Measurements from ENCODE around the gene LBHD2. TPM values are rescaled to one million over a fixed set of nuclear protein-coding genes. Genes with fewer than 3 reads are reported as not detected.

LBHD2 gene
- total RNA-seq, 2 donors from 2014 or later, result not detected

DNA sequence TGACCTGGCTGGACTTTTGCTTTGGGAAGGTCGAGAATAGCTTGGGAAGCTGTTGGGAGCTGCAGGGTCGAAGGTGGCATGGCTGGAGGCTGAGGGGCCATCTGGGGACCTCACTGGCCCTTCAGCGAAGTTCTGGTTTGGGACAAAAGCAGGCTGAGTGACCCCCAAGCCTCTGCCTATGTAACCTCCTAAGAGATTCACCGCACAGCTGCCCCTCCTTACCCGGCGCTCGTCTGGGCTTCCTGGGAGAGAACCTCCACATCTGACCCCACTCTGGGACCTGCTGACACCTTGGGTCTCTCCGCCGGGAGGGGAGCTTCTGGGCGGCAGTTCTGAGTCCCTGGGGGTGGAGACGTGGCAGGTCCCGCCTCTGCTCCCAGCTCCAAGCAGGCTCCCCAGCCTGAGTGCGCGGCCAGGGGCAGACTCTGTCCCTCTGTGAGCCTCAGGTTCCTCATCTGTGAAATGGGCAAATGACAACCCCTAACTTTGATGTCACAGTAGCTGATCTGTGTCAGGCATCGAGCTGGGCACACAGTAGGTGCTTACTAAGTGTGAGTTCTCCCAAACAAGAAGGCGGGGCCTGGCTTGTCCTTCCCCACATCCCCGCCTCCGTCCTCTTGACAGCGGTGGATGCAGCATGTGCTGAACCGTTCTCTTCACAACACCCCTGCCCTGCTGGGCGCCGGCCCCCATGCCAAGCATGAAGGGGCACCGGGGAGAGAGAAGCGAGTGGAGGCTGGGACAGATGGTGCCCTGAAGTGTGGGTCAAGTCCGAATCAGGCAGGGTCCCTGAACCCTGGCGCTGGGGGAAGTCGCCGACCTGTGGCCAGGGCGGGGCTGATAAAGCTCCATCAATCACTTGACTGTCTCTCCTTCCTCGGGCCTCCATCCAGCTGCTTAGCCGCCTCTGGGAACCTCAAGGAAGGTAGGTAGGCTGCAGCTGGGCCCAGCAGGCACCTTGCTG is 14.3 kb downstream of the LBHD2 start:
- no peak for ATAC-seq
- Histone ChIP-seq H3K36me3 (replicated peaks in 1 of 2; ENCODE audit: insufficient read depth in 1 of 2, low read depth in 2 of 2) (no peaks in the 10 kb centered on the region), H3K9me3 (no peaks in the 10 kb centered on the region), H3K27ac (no peak overlapping the region), H3K27me3 (no peaks in the 10 kb centered on the region), H3K4me3 (no peak overlapping the region), H3K4me1 (peaks cover 16% of the 10 kb centered on the region)
- intact Hi-C loops (cut with DNase I), result no loop called here
- 75 to 76% methylated on average over 14 to 29 of the region's 31 CpGs for WGBS, 2 donors
- TF ChIP-seq, protein P1, sequence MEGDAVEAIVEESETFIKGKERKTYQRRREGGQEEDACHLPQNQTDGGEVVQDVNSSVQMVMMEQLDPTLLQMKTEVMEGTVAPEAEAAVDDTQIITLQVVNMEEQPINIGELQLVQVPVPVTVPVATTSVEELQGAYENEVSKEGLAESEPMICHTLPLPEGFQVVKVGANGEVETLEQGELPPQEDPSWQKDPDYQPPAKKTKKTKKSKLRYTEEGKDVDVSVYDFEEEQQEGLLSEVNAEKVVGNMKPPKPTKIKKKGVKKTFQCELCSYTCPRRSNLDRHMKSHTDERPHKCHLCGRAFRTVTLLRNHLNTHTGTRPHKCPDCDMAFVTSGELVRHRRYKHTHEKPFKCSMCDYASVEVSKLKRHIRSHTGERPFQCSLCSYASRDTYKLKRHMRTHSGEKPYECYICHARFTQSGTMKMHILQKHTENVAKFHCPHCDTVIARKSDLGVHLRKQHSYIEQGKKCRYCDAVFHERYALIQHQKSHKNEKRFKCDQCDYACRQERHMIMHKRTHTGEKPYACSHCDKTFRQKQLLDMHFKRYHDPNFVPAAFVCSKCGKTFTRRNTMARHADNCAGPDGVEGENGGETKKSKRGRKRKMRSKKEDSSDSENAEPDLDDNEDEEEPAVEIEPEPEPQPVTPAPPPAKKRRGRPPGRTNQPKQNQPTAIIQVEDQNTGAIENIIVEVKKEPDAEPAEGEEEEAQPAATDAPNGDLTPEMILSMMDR (IDR thresholded peaks at IDR 0.05), result no peak
- TF ChIP-seq POLR2A (IDR thresholded peaks at IDR 0.05), result no peak
- peak in 1 of 4 donors; percentile 8 for DNase-seq

- Histone ChIP-seq H3K27me3 (no peaks in the 10 kb centered on the region), H3K36me3 (replicated peaks in 1 of 2; ENCODE audit: insufficient read depth in 1 of 2, low read depth in 2 of 2) (no peaks in the 10 kb centered on the region), H3K4me3 (no peak overlapping the region), H3K9me3 (no peaks in the 10 kb centered on the region), H3K27ac (no peak overlapping the region), H3K4me1 (peaks cover 26% of the 10 kb centered on the region)
- no peak for TF ChIP-seq POLR2A (IDR thresholded peaks at IDR 0.05)
- TF ChIP-seq, protein P1 (IDR thresholded peaks at IDR 0.05), result peak in 3 of 7 experiments; percentile 13 to 35 (median 26)
- DNase-seq (peak in 1 of 4 donors; percentile 62), ATAC-seq (peak; percentile 26)
- intact Hi-C loops (cut with DNase I), result no loop called here
- 11 to 30% methylated on average over 7 to 12 of the region's 12 CpGs for WGBS, 2 donors
Measured at GRCh38 chr14:103099081-103099732, 15.2 kb downstream of the LBHD2 start.

DNA sequence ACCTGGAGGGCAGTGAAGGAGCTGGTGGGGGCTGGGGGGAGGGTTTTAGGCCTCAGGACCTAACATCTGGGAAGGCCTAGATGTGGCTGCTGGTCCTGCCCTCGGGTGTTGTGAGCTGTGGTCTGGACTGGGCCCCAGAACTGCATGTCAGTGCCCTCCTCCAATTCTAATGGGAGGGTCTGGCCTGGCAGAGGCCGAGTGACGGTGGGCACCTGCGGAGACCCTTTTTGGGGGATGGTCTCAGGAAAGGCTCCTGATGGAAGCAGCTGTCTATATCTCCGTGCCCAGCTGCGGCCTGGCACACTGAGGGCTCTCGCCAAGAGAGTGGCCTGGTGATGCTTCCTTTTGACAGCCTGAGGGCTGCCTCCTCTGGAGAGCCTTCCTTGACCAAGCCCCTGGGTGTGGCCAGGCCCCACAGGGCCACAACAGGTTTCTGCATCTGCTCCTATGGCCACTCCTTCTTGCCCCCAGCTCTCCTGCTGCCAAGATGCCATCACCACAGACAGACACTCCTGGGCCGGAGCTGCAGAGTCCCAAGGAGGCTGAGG is 15.8 kb downstream of the LBHD2 start:
- no peak for DNase-seq
- Histone ChIP-seq H3K4me3 (no peak overlapping the region), H3K4me1 (peaks cover 32% of the 10 kb centered on the region), H3K36me3 (replicated peaks in 1 of 2; ENCODE audit: insufficient read depth in 1 of 2, low read depth in 2 of 2) (no peaks in the 10 kb centered on the region), H3K27me3 (no peaks in the 10 kb centered on the region), H3K9me3 (no peaks in the 10 kb centered on the region), H3K27ac (no peak overlapping the region)
- no peak for TF ChIP-seq POLR2A (IDR thresholded peaks at IDR 0.05)
- 77 to 93% methylated on average over 3 to 8 of the region's 8 CpGs for WGBS, 2 donors
- no peak for ATAC-seq
- intact Hi-C loops (cut with DNase I), result loop anchor here (10.0 kb wide), 1 partner anchor 195 kb away; no protein-coding TSS in a partner anchor

- no peaks in the 10 kb centered on the region for H3K36me3 ChIP-seq (replicated peaks in 1 of 2; ENCODE audit: insufficient read depth in 1 of 2, low read depth in 2 of 2)
- no peak overlapping the region for H3K4me3 ChIP-seq
- DNase-seq (peak in 1 of 4 donors; percentile 6), ATAC-seq (no peak)
- H3K4me1 ChIP-seq, result peaks cover 37% of the 10 kb centered on the region
- H3K27ac ChIP-seq, result no peak overlapping the region
- no peaks in the 10 kb centered on the region for H3K9me3 ChIP-seq
- 76 to 91% methylated on average over 15 to 25 of the region's 25 CpGs for WGBS, 2 donors
- H3K27me3 ChIP-seq, result no peaks in the 10 kb centered on the region
- TF ChIP-seq POLR2A (IDR thresholded peaks at IDR 0.05), result no peak
- TF ChIP-seq, protein P1 (IDR thresholded peaks at IDR 0.05), result no peak
- intact Hi-C loops (cut with DNase I), result loop anchor here (10.0 kb wide), 1 partner anchor 194 kb away; no protein-coding TSS in a partner anchor
Measured at GRCh38 chr14:103100281-103101121, 16.5 kb downstream of the LBHD2 start.
